HepG2 (cell line): ENCODE data around the gene PLXNA4.

Experiments
- KLF12 ChIP-seq: sonication (generic); formaldehyde crosslinking; IDR thresholded peaks from 2 replicates; pipeline ENCODE4 v1.4.0; 2020; ENCODE audit warnings: missing genetic modification reagents, borderline replicate concordance
- MEIS1 ChIP-seq: sonication (generic); formaldehyde crosslinking; IDR thresholded peaks from 2 replicates; pipeline ENCODE4 v1.9.0; 2021; ENCODE audit warnings: mild to moderate bottlenecking, missing genetic modification reagents, moderate library complexity, borderline replicate concordance
- PRMT3 ChIP-seq: sonication (generic); formaldehyde crosslinking; IDR thresholded peaks from 2 replicates; pipeline ENCODE4 v1.8.1; 2022; ENCODE audit warnings: low read depth, mild to moderate bottlenecking, moderate library complexity, missing genetic modification reagents, borderline replicate concordance
- RNF2 ChIP-seq: fragments of 450-650 bp; conservative IDR thresholded peaks from 2 replicates; pipeline ENCODE4 v1.6.1; 2016; ENCODE audit warnings: low read depth
- ZNF124 ChIP-seq: sonication (generic); formaldehyde crosslinking; IDR thresholded peaks from 2 replicates; pipeline ENCODE4 v1.4.0; 2020; ENCODE audit warnings: missing genetic modification reagents
- ZNF326 ChIP-seq: sonication (generic); formaldehyde crosslinking; IDR thresholded peaks from 2 replicates; pipeline ENCODE4 v1.4.0; 2020; ENCODE audit warnings: missing genetic modification reagents, borderline replicate concordance
- ZNF329 ChIP-seq: sonication (generic); formaldehyde crosslinking; IDR thresholded peaks from 2 replicates; pipeline ENCODE4 v1.9.0; 2021; ENCODE audit warnings: low read depth, mild to moderate bottlenecking, missing genetic modification reagents
- ZNF367 ChIP-seq: sonication (generic); formaldehyde crosslinking; IDR thresholded peaks from 2 replicates; pipeline ENCODE4 v1.4.0; 2020; ENCODE audit warnings: missing genetic modification reagents, borderline replicate concordance
- ZNF563 ChIP-seq: sonication (generic); formaldehyde crosslinking; IDR thresholded peaks from 2 replicates; pipeline ENCODE4 v1.8.0; 2022; ENCODE audit warnings: mild to moderate bottlenecking, moderate library complexity, missing genetic modification reagents
- TF ChIP-seq, protein P1 (sequence below): sonication (generic); formaldehyde crosslinking; IDR thresholded peaks from 2 replicates; pipeline ENCODE4 v1.5.0; 2020; ENCODE audit warnings: mild to moderate bottlenecking, missing genetic modification reagents
- TF ChIP-seq, protein P2 (sequence below): sonication (generic); formaldehyde crosslinking; IDR thresholded peaks from 2 replicates; pipeline ENCODE4 v1.4.0; 2020; ENCODE audit warnings: mild to moderate bottlenecking, missing genetic modification reagents
- TF ChIP-seq, protein P3 (sequence below): sonication (generic); formaldehyde crosslinking; IDR thresholded peaks from 2 replicates; pipeline ENCODE4 v1.5.0; 2020; ENCODE audit warnings: mild to moderate bottlenecking, missing genetic modification reagents, moderate library complexity

DNA sequence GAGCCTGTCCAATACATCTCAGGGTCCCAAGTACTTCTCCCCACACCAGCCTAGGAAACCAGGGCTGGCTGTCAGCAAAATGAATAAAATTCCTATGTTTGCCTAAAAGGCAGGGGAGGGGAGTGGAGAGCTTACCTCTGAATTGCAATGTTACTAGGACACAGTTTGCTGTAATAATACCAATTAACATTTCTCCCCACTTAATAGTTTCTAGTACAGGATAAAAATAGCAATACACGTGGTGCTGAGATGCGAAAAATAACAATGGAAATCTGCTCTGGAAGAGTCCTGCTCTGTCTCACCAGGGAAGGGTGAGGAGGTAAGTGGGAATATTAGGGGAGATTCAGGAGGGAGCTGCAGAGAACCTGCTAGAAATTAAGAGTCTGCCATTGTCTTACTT lies 112.3 kb downstream of the PLXNA4 start:
- TF ChIP-seq, protein P1, sequence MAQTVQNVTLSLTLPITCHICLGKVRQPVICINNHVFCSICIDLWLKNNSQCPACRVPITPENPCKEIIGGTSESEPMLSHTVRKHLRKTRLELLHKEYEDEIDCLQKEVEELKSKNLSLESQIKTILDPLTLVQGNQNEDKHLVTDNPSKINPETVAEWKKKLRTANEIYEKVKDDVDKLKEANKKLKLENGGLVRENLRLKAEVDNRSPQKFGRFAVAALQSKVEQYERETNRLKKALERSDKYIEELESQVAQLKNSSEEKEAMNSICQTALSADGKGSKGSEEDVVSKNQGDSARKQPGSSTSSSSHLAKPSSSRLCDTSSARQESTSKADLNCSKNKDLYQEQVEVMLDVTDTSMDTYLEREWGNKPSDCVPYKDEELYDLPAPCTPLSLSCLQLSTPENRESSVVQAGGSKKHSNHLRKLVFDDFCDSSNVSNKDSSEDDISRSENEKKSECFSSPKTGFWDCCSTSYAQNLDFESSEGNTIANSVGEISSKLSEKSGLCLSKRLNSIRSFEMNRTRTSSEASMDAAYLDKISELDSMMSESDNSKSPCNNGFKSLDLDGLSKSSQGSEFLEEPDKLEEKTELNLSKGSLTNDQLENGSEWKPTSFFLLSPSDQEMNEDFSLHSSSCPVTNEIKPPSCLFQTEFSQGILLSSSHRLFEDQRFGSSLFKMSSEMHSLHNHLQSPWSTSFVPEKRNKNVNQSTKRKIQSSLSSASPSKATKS (CRISPR knock-in tag) = no peak
- no peak for TF ChIP-seq RNF2
- no peak for TF ChIP-seq ZNF367
- TF ChIP-seq PRMT3 (CRISPR knock-in tag) = no peak
- no peak for TF ChIP-seq ZNF326 (CRISPR knock-in tag)
- TF ChIP-seq KLF12 (CRISPR knock-in tag) = no peak
- TF ChIP-seq, protein P2, sequence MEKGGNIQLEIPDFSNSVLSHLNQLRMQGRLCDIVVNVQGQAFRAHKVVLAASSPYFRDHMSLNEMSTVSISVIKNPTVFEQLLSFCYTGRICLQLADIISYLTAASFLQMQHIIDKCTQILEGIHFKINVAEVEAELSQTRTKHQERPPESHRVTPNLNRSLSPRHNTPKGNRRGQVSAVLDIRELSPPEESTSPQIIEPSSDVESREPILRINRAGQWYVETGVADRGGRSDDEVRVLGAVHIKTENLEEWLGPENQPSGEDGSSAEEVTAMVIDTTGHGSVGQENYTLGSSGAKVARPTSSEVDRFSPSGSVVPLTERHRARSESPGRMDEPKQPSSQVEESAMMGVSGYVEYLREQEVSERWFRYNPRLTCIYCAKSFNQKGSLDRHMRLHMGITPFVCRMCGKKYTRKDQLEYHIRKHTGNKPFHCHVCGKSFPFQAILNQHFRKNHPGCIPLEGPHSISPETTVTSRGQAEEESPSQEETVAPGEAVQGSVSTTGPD (CRISPR knock-in tag) = no peak
- no peak for TF ChIP-seq ZNF329 (CRISPR knock-in tag)
- TF ChIP-seq ZNF124 = no peak
- TF ChIP-seq, protein P3, sequence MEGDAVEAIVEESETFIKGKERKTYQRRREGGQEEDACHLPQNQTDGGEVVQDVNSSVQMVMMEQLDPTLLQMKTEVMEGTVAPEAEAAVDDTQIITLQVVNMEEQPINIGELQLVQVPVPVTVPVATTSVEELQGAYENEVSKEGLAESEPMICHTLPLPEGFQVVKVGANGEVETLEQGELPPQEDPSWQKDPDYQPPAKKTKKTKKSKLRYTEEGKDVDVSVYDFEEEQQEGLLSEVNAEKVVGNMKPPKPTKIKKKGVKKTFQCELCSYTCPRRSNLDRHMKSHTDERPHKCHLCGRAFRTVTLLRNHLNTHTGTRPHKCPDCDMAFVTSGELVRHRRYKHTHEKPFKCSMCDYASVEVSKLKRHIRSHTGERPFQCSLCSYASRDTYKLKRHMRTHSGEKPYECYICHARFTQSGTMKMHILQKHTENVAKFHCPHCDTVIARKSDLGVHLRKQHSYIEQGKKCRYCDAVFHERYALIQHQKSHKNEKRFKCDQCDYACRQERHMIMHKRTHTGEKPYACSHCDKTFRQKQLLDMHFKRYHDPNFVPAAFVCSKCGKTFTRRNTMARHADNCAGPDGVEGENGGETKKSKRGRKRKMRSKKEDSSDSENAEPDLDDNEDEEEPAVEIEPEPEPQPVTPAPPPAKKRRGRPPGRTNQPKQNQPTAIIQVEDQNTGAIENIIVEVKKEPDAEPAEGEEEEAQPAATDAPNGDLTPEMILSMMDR = no peak
- no peak for TF ChIP-seq MEIS1 (CRISPR knock-in tag)
- no peak for TF ChIP-seq ZNF563 (CRISPR knock-in tag)
